Adipocyte (in vitro differentiated cells): Measurements from ENCODE around the gene KRT7.

Experiments
- DNase-seq: peaks from one replicate; pipeline ENCODE4 v3.0.0-alpha.2; 2015; ENCODE audit warnings: low read depth
- H3K27me3 ChIP-seq: replicated peaks from 2 replicates; pipeline ENCODE4 v1.7.0; 2013; ENCODE audit warnings: mild to moderate bottlenecking, low read length, moderate library complexity; ENCODE audit not compliant: control insufficient read depth, insufficient read depth
- H3K36me3 ChIP-seq: 2 replicates; pipeline ENCODE4 v1.7.0; 2013; ENCODE audit warnings: low read length, mild to moderate bottlenecking, moderate library complexity; ENCODE audit not compliant: control insufficient read depth, insufficient read depth, severe bottlenecking
- H3K4me1 ChIP-seq: 2 replicates; pipeline ENCODE4 v1.7.0; 2013; ENCODE audit warnings: mild to moderate bottlenecking, low read length, moderate library complexity; ENCODE audit not compliant: control insufficient read depth, insufficient read depth
- H3K4me3 ChIP-seq: 2 replicates; pipeline ENCODE4 v1.7.0; 2013; ENCODE audit warnings: mild to moderate bottlenecking, low read length, moderate library complexity
- H3K9ac ChIP-seq: 2 replicates; pipeline ENCODE4 v1.7.0; 2013; ENCODE audit warnings: mild to moderate bottlenecking, low read length, moderate library complexity
- H3K9me3 ChIP-seq: 2 replicates; pipeline ENCODE4 v1.7.0; 2013; ENCODE audit warnings: mild to moderate bottlenecking, low read length, moderate library complexity; ENCODE audit not compliant: control insufficient read depth

The KRT7 gene

DNA sequence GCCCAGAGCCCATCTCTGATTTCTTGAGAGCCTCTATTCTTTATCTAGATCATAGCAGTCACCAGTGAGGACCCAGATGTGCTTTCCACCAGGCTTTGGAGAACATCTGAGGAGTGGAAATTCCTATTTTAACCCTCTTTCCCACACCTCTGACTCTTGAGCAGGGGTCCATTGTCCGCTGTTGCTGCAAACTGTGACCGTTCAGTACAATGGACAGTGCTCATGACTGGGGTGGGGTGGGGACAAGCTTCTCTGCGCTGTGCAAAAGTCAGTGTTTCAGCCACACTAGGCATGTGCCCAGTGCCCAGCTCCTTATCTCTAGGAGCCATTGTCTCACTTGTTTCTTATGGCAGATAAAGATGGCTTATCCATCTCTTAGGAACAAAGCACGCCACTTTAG, 16.9 kb upstream of the KRT7 start:
- H3K9ac ChIP-seq = no peak overlapping the region

DNA sequence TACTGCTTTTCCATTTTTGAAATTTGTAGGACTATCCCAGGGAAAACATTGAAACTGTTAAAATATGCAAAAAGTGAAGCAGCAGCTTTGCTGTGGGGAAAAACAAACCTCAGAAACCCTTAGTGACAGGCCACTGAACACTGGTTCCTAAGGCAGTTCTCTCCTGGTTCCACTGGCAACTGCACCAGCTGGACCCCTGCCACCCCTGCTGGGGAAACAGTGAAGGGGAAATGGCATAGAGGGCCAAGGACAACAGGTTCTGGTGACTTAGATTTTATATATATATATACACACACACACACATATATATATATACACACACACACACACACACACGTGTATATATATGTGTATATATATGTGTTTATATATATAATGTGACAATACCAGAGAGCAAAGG, 16.2 kb upstream of the KRT7 start:
- no peak overlapping the region for H3K9ac ChIP-seq
- H3K36me3 ChIP-seq = no peaks in the 10 kb centered on the region
- H3K4me1 ChIP-seq = peaks cover 9% of the 10 kb centered on the region
- H3K4me3 ChIP-seq = no peak overlapping the region
- no peak for DNase-seq
- H3K9me3 ChIP-seq = no peaks in the 10 kb centered on the region
- H3K27me3 ChIP-seq = peaks cover 5% of the 10 kb centered on the region

More for the DNA sequence above, 16.9 kb upstream of the KRT7 start:
- Histone ChIP-seq H3K4me1 (peaks cover 7% of the 10 kb centered on the region), H3K27me3 (peaks cover 5% of the 10 kb centered on the region), H3K36me3 (no peaks in the 10 kb centered on the region), H3K9me3 (no peaks in the 10 kb centered on the region), H3K4me3 (no peak overlapping the region)
- DNase-seq = no peak

DNA sequence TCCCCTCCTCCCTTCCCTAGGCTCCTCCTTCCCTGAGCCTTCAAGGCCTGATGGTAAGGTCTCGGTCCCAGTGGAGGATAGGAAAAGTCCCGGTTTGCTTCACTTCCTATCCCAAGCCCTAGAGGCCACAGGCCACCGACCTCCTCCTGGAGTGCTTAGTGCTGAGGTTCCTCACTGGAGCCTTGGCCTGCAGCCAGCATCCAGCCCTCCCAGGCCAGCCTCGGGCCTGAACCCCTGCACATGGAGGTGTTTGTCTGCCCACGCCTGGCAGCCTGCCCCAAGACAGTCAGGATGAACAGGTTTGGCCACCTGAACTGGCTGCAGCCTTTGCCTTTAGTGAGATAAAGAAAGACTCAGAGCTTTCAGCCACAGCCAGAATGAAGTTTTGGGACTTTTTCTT, 15.8 kb upstream of the KRT7 start:
- no peak for DNase-seq
- no peak overlapping the region for H3K4me3 ChIP-seq
- peaks cover 5% of the 10 kb centered on the region for H3K27me3 ChIP-seq
- no peaks in the 10 kb centered on the region for H3K36me3 ChIP-seq
- no peaks in the 10 kb centered on the region for H3K9me3 ChIP-seq
- H3K4me1 ChIP-seq = peaks cover 13% of the 10 kb centered on the region
- H3K9ac ChIP-seq = no peak overlapping the region

DNA sequence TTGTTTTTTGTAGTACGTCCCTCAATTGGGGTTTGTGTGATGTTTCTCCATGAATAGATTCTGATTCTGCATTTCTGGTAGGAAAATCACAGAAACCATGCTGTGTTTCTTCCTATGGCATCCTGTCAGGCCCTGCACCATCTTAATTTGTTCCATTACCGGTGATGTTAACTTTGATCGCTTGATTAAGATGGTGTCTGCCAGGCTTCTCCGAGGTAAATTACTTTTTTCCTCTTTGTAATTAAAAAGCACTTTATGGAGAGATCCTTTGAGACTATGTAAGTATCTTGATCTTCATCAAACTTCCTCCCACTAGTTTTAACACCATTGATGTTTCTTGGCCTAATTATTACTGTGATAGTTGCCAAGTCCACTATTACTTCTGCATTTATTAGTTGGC, 15.0 kb upstream of the KRT7 start:
- peaks cover 14% of the 10 kb centered on the region for H3K4me1 ChIP-seq
- peaks cover 5% of the 10 kb centered on the region for H3K27me3 ChIP-seq
- H3K9ac ChIP-seq = no peak overlapping the region
- no peaks in the 10 kb centered on the region for H3K36me3 ChIP-seq
- H3K9me3 ChIP-seq = no peaks in the 10 kb centered on the region
- DNase-seq = no peak
- H3K4me3 ChIP-seq = no peak overlapping the region

DNA sequence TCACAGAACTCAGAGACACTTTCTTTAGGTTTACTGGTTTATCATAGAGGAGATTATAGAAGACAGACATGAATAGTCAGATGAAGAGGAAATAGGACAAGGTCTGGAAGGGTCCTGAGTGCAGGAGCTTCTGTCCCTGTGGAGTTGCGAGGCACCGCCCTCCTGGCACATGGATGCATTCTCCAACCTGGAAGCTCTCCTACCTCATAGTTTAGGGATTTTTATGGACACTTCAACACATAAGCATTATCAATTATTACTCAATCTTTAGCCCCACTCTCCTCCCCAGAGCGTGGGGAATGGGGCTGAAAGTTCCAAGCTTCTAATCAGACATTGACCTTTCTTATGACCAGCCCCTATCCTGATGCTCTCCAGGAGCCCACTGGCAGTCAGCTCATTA, 12.6 kb upstream of the KRT7 start:
- H3K27me3 ChIP-seq = no peaks in the 10 kb centered on the region
- no peak overlapping the region for H3K9ac ChIP-seq
- peaks cover 12% of the 10 kb centered on the region for H3K9me3 ChIP-seq
- peaks cover 14% of the 10 kb centered on the region for H3K4me1 ChIP-seq
- H3K36me3 ChIP-seq = no peaks in the 10 kb centered on the region
- DNase-seq = no peak
- no peak overlapping the region for H3K4me3 ChIP-seq

DNA sequence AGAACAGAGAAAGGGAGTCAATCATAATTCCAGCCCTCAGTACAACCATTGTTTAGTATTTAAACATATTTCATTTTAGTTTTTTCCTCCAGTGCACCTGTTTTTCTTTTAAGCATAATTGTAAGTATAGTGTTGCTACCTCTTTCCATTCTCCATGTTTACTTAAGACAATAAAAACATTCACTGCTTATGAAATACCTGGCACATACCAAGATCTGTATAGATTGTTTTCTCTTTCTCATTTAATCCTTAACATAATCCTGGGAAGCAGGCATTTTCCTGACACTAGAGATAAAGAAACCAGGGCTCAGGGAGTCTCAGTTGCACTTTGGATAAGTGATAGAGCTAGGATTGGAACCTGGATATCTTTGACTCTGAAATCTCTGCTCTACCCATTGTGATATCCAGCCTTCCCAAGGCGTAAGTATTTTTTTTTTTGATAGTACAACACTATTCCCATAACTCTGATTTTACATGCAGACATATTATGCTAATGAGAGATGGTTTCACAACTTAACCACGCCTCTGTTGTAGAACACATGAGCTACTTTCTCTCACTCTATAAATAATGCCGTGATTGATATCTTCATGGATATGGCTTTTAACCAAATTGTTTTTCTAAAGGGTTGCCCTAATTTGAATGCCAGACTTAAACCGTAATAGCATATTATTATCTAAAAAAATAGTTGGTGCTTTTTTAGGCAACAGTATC, 11.8 kb upstream of the KRT7 start:
- Histone ChIP-seq H3K36me3 (no peaks in the 10 kb centered on the region), H3K9ac (no peak overlapping the region), H3K27me3 (no peaks in the 10 kb centered on the region), H3K4me3 (no peak overlapping the region), H3K9me3 (peaks cover 12% of the 10 kb centered on the region), H3K4me1 (peaks cover 14% of the 10 kb centered on the region)
- no peak for DNase-seq

DNA sequence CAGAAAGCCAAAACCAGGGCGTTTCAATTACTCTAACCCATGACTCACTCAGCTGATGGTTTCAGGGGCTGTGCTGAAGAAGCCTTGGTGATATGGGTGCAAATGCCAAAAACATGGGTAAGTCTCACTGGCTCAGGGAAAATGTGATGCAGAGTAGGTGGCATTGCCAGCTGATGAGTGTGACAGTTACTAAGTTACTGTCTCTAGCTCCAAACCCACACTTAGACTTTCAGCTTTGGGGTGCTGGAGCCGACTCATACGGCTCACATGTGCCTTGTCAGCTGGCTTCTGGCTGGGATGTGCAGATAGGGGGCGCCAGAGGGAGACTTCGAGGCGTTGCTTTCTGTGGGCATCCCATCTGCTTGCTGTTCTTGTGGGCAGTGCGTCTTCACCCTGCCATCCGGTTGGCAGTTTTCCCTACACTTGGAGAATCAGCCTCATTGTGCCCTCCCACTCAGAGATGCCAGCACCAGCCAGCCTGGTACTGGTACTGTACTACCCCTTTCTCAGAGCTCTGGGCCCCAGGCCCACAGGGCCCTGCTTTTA, 11.1 kb upstream of the KRT7 start:
- peaks cover 15% of the 10 kb centered on the region for H3K9me3 ChIP-seq
- H3K4me1 ChIP-seq = peaks cover 10% of the 10 kb centered on the region
- DNase-seq = no peak
- no peak overlapping the region for H3K4me3 ChIP-seq
- no peaks in the 10 kb centered on the region for H3K36me3 ChIP-seq
- no peak overlapping the region for H3K9ac ChIP-seq
- no peaks in the 10 kb centered on the region for H3K27me3 ChIP-seq

DNA sequence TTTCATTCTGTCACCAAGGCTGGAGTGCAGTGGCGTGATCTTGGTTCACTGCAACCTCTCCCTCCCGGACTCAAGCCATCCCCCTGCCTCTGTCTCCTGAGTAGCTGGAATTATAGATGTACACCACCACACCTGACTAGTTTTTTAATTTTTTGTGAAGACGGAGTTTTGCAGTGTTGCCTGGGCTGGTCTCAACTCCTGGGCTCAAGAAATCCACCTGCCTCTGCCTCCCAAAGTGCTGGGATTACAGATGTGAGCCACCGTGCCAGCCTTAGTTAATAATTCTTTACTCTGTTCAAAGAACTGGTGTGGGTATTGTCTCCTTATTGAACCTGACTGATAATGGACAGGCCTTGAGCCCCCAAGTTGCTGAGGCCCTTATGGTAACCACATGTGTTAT, 10.4 kb upstream of the KRT7 start:
- no peak overlapping the region for H3K4me3 ChIP-seq
- peaks cover 7% of the 10 kb centered on the region for H3K4me1 ChIP-seq
- no peaks in the 10 kb centered on the region for H3K36me3 ChIP-seq
- no peak overlapping the region for H3K9ac ChIP-seq
- DNase-seq = no peak
- no peaks in the 10 kb centered on the region for H3K27me3 ChIP-seq
- H3K9me3 ChIP-seq = peaks cover 15% of the 10 kb centered on the region

DNA sequence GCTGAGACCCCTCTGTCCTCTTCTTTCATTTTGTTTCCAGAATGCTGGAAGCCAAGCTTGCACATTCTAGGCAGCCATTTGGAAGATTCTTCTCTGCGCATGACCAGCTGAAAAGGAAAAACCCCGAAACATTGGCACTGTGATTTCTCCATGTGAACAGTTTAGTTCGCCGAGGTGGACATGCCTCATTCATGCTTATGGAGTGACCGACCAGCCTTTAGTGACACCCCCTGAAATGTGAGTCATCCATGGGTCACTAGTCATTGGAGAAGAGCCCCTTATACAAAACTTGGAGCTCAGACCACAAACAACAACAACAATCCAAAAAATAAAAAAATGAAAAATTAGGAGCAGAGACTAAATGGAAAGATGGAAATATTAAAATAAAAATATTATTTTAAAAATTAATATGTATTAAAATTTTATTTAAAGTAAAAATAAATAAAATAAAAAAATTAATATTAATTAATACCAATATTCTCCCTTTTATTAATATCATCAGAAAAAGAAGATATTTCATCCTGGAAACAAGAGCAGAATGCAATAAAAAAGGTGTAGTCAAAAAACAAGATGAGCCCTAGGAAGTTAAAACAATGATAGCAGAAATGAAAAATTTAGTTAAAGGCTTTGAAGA, 9.5 kb upstream of the KRT7 start:
- DNase-seq = no peak
- Histone ChIP-seq H3K36me3 (no peaks in the 10 kb centered on the region), H3K27me3 (no peaks in the 10 kb centered on the region), H3K4me3 (no peak overlapping the region), H3K9me3 (peaks cover 15% of the 10 kb centered on the region), H3K9ac (peak overlapping the region; percentile 43), H3K4me1 (peaks cover 11% of the 10 kb centered on the region)

DNA sequence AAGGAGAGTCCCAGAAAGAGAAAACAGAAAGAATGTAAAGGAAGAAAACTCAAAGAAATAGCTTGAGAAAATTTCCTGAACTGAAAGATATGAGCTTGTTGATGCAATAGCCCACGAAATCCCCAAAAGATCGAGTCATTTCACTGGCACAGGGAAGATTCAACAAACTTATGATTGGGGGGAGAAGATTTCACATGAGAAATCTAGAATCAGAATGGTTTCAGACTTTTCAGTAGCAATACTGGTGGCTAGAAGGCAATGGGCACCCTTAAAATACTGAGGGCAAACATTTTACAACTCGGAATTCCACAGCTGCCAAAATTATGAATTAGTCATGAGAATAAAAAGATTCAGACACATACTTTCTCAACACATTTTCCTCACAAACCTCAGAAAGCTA, 8.9 kb upstream of the KRT7 start:
- Histone ChIP-seq H3K9me3 (peaks cover 15% of the 10 kb centered on the region), H3K9ac (peak overlapping the region; percentile 43), H3K36me3 (no peaks in the 10 kb centered on the region), H3K27me3 (no peaks in the 10 kb centered on the region), H3K4me1 (peaks cover 18% of the 10 kb centered on the region), H3K4me3 (no peak overlapping the region)
- DNase-seq = no peak

DNA sequence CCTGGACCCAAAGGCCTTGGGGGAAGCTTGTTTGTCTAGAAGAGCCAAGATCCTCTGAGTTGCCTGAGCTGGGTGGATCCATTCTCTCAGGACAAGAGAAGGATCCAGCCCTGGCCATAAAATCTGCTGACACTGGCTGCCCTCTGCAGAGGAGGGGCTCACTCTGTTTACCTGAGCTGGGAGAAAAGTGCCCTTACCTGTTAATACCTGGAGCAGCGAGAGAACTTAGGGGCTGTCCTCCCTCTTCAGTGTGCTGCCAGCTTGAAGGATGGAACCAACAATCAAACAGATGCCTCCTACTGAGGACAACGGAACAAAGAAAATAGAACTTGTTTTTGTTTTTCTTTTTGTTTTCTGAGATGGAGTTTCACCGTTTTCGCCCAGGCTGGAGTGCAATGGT, 7.3 kb upstream of the KRT7 start:
- no peaks in the 10 kb centered on the region for H3K36me3 ChIP-seq
- peaks cover 15% of the 10 kb centered on the region for H3K9me3 ChIP-seq
- no peak overlapping the region for H3K4me3 ChIP-seq
- no peak for DNase-seq
- H3K27me3 ChIP-seq = no peaks in the 10 kb centered on the region
- no peak overlapping the region for H3K9ac ChIP-seq
- H3K4me1 ChIP-seq = peaks cover 34% of the 10 kb centered on the region
